ENCODE results near the gene CCDC85C. TPM values are rescaled to one million over a fixed set of nuclear protein-coding genes. Genes with fewer than 3 reads are reported as not detected.

Gene CCDC85C
- total RNA-seq, 1 experiment from 2014 or later: 36.4 TPM

DNA sequence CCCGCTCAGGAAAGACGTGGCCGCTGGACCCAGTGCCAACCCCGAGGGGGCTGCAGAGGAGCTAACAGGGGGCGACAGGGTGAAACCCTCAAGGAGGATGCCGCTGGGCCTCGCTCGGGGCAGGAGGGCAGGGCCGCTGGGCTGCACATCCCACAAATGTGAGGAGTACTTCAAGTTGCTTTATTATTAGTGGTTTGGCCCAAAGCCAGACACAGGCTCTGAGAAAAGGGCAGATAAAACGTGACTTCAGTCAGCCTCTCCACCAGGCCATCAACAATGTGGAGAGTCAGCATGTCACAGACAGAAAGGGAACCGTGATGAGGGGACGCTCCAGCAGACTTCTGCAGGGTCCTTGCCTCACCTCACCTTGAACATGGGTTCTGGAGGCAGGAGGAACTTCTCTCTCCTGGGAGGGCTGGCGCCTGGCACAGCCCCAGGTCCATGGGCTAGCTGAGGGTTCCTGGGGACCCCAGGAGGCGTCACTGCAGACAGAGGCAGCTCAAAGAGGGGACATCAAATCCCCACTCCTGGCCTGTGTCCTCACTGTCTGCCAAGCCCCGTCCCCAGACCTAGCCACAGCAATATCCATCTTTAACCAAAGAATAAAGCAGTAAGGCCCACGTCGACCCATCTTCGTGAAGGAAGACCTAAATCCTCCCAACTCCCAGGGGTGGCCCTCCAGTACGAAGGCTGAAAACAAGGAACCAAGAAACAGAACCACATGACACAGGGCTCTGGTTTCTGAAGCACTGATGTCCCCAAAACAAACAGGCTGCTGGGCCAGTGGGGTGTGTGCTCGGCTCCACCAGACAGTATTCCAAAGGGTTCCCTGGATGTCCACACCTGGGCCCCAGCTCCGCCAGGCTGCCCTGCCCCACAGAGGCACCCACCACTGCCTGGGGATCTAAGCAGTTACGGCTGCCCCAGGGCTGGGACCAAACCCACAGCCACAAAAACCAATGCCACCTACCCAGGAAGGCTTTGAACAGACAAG, 35.1 kb downstream of the CCDC85C start:
- H3K9me2 ChIP-seq (replicated peaks; ENCODE audit: low read length): no peaks in the 10 kb centered on the region
- peaks cover 96% of the 10 kb centered on the region for H3K79me2 ChIP-seq (ENCODE audit: low read length)
- H3K4me1 ChIP-seq (ENCODE audit: insufficient read depth, low read length): peaks cover 50% of the 10 kb centered on the region
- ChIA-PET CTCF (no interaction called here), POLR2A (ENCODE audit: unreplicated experiment) (no interaction called here)
- H3K27ac ChIP-seq (ENCODE audit: low read length): no peak overlapping the region
- H2AFZ ChIP-seq (ENCODE audit: low read length): no peak overlapping the region
- no peaks in the 10 kb centered on the region for H3K9me3 ChIP-seq (ENCODE audit: low read length)
- no peak overlapping the region for H3K4me2 ChIP-seq (ENCODE audit: low read length)
- no peaks in the 10 kb centered on the region for H3K27me3 ChIP-seq (ENCODE audit: low read length)
- no peak overlapping the region for H3K4me3 ChIP-seq (ENCODE audit: low read length)
- H3K36me3 ChIP-seq (ENCODE audit: low read depth, low read length): no peaks in the 10 kb centered on the region
- DNase-seq (peak; percentile 43), ATAC-seq (no peak)
- H4K20me1 ChIP-seq (ENCODE audit: low read length): peaks cover 3% of the 10 kb centered on the region
- no peaks in the 10 kb centered on the region for H3F3A ChIP-seq (ENCODE audit: low read length, unreplicated experiment)
- no TSS peak for BruUV-seq (replicated peaks)
- no peak overlapping the region for H3K9ac ChIP-seq (ENCODE audit: low read length)
- TF ChIP-seq, protein P1, sequence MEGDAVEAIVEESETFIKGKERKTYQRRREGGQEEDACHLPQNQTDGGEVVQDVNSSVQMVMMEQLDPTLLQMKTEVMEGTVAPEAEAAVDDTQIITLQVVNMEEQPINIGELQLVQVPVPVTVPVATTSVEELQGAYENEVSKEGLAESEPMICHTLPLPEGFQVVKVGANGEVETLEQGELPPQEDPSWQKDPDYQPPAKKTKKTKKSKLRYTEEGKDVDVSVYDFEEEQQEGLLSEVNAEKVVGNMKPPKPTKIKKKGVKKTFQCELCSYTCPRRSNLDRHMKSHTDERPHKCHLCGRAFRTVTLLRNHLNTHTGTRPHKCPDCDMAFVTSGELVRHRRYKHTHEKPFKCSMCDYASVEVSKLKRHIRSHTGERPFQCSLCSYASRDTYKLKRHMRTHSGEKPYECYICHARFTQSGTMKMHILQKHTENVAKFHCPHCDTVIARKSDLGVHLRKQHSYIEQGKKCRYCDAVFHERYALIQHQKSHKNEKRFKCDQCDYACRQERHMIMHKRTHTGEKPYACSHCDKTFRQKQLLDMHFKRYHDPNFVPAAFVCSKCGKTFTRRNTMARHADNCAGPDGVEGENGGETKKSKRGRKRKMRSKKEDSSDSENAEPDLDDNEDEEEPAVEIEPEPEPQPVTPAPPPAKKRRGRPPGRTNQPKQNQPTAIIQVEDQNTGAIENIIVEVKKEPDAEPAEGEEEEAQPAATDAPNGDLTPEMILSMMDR (conservative IDR thresholded peaks at IDR 0.05; ENCODE audit: low read depth, low read length): no peak
- TF ChIP-seq EZH2 (IDR thresholded peaks at IDR 0.05; ENCODE audit: low read length, unreplicated experiment) (no peak), EZH2phosphoT487 (IDR thresholded peaks at IDR 0.05; ENCODE audit: borderline replicate concordance, low read length) (no peak)
- intact Hi-C loops (cut with micrococcal nuclease): no loop called here

DNA sequence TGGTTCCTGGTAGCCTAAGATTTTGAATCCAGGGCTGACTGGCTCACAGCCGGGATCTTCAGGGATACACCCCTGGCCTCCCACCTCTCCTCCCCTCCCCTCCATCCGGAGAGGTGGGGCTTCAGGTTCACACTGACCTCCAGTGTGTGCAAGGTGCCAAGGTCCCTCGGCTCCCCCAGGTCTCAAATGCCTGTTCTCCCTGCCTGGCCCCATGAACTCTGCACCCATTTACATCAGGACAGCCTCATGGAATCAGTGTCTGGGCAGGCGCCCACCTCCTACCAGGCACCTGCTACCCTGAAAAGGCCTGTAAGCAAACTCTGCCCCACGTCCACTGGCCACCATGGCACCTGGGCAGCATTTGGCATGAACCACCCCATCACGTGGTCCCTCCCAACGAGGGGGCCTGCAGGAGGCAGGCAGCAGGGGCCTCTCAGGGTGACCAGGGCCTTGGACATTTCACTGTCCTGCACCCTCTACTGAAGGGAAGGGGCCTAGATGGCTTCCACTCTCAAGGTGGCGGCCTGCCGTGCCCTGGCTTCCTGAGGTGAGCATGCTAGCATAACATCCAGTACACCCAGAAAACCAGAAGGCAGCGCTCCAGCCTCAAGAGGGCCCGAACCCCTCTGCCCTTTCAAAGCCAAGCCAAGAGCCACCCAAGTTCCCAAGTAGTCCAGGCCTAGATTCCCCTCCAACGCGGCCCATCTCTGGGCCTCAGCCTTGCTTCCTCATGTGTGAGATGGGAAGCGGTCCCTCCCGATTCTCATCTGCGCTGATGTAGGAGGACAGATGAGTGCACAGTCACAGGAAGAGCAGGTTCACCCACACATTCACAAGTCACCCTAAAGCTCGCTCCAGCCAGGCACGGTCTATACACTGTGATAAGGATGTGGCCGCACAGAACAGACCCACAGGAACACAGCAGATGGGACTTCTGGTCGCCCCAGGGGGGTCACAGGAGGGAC, 37.3 kb downstream of the CCDC85C start:
- H2AFZ ChIP-seq (ENCODE audit: low read length): no peak overlapping the region
- H3K9me3 ChIP-seq (ENCODE audit: low read length): no peaks in the 10 kb centered on the region
- no peaks in the 10 kb centered on the region for H3F3A ChIP-seq (ENCODE audit: low read length, unreplicated experiment)
- no peak for DNase-seq
- H3K27me3 ChIP-seq (ENCODE audit: low read length): no peaks in the 10 kb centered on the region
- H3K4me2 ChIP-seq (ENCODE audit: low read length): peak overlapping the region; percentile 83
- no peak overlapping the region for H3K9ac ChIP-seq (ENCODE audit: low read length)
- H3K4me3 ChIP-seq (ENCODE audit: low read length): peak overlapping the region; percentile 49; the same call in 1 of the 2 replicates
- peak overlapping the region; percentile 29 for H3K27ac ChIP-seq (ENCODE audit: low read length)
- ATAC-seq: no peak
- peaks cover 96% of the 10 kb centered on the region for H3K79me2 ChIP-seq (ENCODE audit: low read length)
- no peaks in the 10 kb centered on the region for H3K36me3 ChIP-seq (ENCODE audit: low read depth, low read length)
- peaks cover 8% of the 10 kb centered on the region for H4K20me1 ChIP-seq (ENCODE audit: low read length)
- H3K9me2 ChIP-seq (replicated peaks; ENCODE audit: low read length): no peaks in the 10 kb centered on the region
- no TSS peak for BruUV-seq (replicated peaks)
- TF ChIP-seq EZH2phosphoT487 (IDR thresholded peaks at IDR 0.05; ENCODE audit: borderline replicate concordance, low read length): no peak
- no peak for TF ChIP-seq EZH2 (IDR thresholded peaks at IDR 0.05; ENCODE audit: low read length, unreplicated experiment)
- TF ChIP-seq, protein P1 (conservative IDR thresholded peaks at IDR 0.05; ENCODE audit: low read depth, low read length): no peak
- intact Hi-C loops (cut with micrococcal nuclease): no loop called here
- H3K4me1 ChIP-seq (ENCODE audit: insufficient read depth, low read length): peaks cover 62% of the 10 kb centered on the region
- CTCF ChIA-PET: interaction anchor here (0.6 kb wide), 1 partner anchor 39 kb away, joined by 4 read pairs; no protein-coding TSS in a partner anchor
- POLR2A ChIA-PET (ENCODE audit: unreplicated experiment): no interaction called here

Data from PC-3 (cell line).